GM13977 (cell line): ENCODE measurements around the gene TMEM150C.
"Not testable (repeated sequence)": the region's sequence is repeated elsewhere in the genome, so short reads cannot be mapped to it uniquely, and the experiment has no call there.

Source experiments
- DNase-seq: peaks from one replicate; pipeline ENCODE4 v3.0.0; 2012; ENCODE audit warnings: low spot score
- in situ Hi-C: fragments of 300-500 bp; cut with MboI; formaldehyde crosslinking; loops from one replicate; pipeline ENCODE4 v1.12.0; 2022; ENCODE audit warnings: low sequenced_read_pairs, low pct_unique_long_range_greater_than_20kb, mixed read lengths, inconsistent platforms; ENCODE audit not compliant: unreplicated experiment
- TF ChIP-seq, protein P1 (sequence below): IDR thresholded peaks from 2 replicates; pipeline ENCODE4 v1.5.1; 2012; ENCODE audit warnings: mild to moderate bottlenecking, control low read depth; ENCODE audit not compliant: insufficient read depth; ENCODE audit errors: extremely low read depth, missing control alignments

The TMEM150C gene

DNA sequence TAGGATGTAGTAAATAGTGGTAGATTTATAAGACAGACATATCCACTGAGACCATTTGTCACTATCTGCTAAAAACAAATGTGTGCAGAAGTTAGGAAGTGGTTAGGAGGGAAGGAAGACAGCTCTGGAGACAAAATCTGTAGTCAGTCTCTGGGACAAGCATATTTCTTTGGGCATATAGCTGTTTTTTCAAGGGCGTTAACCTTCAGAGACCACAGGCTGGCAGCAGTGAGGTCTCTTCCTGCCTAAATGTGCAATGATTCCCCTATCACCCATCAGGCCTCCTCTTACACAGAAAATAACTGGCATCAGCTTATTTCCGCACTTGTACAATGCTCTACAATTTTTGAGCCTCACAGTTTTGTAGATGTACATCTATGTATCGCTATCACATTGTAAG lies 6.5 kb downstream of the TMEM150C start:
- in situ Hi-C loops = no loop called here
- TF ChIP-seq, protein P1, sequence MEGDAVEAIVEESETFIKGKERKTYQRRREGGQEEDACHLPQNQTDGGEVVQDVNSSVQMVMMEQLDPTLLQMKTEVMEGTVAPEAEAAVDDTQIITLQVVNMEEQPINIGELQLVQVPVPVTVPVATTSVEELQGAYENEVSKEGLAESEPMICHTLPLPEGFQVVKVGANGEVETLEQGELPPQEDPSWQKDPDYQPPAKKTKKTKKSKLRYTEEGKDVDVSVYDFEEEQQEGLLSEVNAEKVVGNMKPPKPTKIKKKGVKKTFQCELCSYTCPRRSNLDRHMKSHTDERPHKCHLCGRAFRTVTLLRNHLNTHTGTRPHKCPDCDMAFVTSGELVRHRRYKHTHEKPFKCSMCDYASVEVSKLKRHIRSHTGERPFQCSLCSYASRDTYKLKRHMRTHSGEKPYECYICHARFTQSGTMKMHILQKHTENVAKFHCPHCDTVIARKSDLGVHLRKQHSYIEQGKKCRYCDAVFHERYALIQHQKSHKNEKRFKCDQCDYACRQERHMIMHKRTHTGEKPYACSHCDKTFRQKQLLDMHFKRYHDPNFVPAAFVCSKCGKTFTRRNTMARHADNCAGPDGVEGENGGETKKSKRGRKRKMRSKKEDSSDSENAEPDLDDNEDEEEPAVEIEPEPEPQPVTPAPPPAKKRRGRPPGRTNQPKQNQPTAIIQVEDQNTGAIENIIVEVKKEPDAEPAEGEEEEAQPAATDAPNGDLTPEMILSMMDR = no peak
- no peak for DNase-seq

DNA sequence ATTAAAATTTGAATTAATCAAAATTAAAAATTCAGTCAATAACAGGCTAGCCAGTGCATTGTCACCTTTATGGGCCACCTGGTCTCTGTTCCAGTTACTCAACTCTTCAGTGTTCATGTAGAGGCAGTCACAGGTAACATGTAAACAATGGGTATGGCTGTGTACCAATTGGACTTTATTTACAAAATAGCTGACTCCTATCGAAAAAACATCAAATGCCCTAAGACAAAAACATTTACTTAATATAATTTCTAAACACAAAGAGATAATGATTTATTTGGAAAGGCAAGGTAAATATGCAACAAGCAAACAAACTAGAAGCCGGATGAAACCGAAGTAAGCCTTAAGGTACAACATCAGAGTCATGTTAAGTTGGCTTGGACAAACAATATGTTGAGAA lies 8.8 kb downstream of the TMEM150C start:
- in situ Hi-C loops = no loop called here
- TF ChIP-seq, protein P1 = no peak
- DNase-seq = no peak

DNA sequence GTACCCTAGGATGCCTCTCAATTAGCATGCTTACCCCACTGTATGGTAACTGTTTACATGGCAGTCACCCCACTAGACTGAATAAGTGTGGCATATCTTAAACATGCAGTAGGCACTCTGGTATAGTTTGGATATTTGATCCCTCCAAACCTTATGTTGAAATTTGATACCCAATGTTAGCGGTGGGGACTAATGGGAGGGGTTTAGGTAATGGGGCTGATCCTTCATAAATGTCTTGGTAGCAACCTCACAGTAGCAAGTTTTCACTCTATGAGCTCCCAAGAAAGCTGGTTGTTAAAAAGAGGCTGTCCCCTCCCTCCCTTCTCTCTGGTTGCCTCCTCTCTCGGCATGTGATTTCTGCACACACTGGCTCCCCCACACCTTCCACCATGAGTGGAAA lies 10.1 kb downstream of the TMEM150C start:
- in situ Hi-C loops = no loop called here
- no peak for DNase-seq
- TF ChIP-seq, protein P1 = no peak

DNA sequence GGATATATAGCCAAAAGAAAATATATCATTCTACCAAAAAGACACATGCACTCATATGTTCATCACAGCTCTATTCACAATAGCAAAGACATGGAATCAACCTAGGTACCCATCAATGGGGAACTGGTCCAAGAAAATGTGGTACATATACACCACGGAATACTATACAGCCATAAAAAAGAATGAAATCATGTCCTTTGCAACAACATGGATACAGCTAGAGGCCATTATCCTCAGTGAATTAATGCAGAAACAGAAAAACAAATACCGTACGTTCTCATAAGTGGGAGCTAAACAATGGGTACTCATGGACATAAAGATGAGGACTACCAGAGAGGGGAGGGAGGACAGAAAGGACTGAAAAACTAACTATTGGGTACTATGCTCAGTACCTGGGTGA lies 13.9 kb downstream of the TMEM150C start:
- in situ Hi-C loops, DNase-seq: not testable (repeated sequence)

DNA sequence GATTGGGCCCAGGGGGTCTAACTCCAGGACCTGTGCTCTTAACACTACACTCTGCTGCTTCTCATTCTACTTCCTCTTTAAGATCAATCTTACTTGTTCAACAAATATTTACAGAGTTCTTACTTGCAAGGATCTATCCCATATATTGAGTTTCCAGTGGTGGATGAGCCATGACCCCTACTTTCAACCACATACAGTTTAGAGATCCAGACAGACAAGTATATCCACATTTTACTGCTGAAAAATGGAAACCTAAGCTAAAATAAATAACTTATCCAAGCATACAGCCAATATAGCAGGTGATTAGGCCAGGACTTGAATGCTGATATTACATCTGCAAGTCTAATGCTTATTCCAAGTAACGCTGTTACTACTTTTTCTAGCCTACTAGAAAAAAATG lies 18.7 kb downstream of the TMEM150C start:
- no peak for DNase-seq
- TF ChIP-seq, protein P1 = no peak
- in situ Hi-C loops = no loop called here

DNA sequence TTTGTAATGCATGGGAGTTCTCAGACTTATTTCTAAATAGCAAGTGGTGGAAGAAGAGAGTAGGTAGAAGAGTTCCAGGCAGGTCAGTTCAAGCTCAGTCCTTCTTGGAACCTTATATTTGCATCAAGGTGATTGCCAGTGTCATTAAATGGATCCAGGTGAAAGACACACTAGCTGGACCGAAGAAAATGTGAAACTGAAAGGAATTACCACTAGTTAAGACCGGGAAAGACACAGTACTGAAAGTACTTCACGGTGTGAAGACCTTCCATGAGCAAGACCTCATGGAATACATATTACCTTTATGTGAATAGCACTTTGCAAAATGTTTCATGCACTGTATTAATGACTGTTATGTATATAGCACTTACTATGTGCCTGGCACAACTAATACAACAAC lies 19.1 kb downstream of the TMEM150C start:
- no peak for DNase-seq
- TF ChIP-seq, protein P1 = no peak
- in situ Hi-C loops = no loop called here

DNA sequence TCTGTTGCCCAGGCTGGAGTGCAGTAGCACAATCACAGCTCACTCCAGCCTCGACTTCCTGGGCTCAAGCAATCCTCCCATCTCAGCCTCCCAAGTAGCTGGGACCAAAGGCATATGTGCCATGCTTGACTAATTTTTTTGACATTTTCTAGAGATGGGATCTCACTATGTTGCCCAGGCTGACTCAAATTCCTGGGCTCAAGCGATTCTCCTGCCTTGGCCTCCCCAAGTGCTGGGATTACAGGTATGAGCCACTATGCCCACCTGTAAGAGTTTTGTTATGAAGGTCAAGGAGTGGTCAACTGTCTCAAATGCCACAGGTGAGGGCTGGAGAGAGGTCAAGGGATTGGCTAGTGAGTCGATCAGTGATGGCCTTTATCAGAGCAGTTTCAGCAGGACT lies 32.5 kb downstream of the TMEM150C start:
- no peak for DNase-seq
- TF ChIP-seq, protein P1 = no peak
- in situ Hi-C loops = no loop called here
